HL-60 (cell line): ENCODE data around the gene MAGEC3.

ENCODE experiments used
- POLR2AphosphoS5 ChIP-seq: IDR thresholded peaks from 2 replicates; pipeline ENCODE4 v1.6.1; 2012; ENCODE audit warnings: low read depth
- TF ChIP-seq, protein P1 (sequence below): IDR thresholded peaks from one replicate; pipeline ENCODE4 v1.5.1; 2011; ENCODE audit warnings: low read length, control low read depth, inconsistent platforms; ENCODE audit not compliant: insufficient read depth

DNA sequence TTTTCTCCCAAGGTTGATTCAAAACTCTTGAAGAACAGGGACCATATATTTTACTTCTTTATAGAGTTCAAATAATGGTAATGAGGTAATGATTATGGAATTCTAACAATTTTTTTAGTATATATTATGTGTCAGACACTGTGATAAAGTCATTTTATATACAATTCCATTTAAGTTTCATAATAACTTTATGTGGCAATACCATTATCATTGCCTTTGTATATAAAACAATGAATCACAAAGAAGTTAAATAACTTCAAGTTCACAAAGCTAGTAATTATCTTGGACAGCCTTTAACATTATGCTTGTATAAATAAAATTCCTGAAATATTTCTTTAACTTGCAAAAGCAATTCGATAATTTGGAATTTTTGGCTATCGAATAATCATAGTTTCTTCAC, 86.2 kb downstream of the MAGEC3 start:
- TF ChIP-seq POLR2AphosphoS5, result no peak
- TF ChIP-seq, protein P1, sequence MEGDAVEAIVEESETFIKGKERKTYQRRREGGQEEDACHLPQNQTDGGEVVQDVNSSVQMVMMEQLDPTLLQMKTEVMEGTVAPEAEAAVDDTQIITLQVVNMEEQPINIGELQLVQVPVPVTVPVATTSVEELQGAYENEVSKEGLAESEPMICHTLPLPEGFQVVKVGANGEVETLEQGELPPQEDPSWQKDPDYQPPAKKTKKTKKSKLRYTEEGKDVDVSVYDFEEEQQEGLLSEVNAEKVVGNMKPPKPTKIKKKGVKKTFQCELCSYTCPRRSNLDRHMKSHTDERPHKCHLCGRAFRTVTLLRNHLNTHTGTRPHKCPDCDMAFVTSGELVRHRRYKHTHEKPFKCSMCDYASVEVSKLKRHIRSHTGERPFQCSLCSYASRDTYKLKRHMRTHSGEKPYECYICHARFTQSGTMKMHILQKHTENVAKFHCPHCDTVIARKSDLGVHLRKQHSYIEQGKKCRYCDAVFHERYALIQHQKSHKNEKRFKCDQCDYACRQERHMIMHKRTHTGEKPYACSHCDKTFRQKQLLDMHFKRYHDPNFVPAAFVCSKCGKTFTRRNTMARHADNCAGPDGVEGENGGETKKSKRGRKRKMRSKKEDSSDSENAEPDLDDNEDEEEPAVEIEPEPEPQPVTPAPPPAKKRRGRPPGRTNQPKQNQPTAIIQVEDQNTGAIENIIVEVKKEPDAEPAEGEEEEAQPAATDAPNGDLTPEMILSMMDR, result no peak
